PC-3 (cell line): ENCODE measurements around the gene ANAPC16. TPM values are rescaled to one million over a fixed set of nuclear protein-coding genes. Genes with fewer than 3 reads are reported as not detected.

ENCODE experiments used
- ATAC-seq: fragments of 200-7000 bp; cut with Tn5 transposase; 2 replicates; pipeline ENCODE4 v1.9.1; 2020; ENCODE audit warnings: mild to moderate bottlenecking, moderate library complexity
- BruUV-seq: library from RNA; stranded (reverse); fragments of 400-500 nt; replicated peaks from 2 replicates; lab custom pipeline; 2021; lab: Mats Ljungman, UMichigan
- CTCF ChIA-PET: fragments of 300-600 bp; sonication (Branson Sonifier 250); formaldehyde crosslinking; loops from one replicate; lab custom pipeline; 2022; ENCODE audit warnings: antibody characterized with exemption; lab: Charles Lee
- POLR2A ChIA-PET: fragments of 300-600 bp; sonication (Branson Sonifier 250); formaldehyde crosslinking; loops from one replicate; lab custom pipeline; 2022; ENCODE audit warnings: antibody characterized with exemption; ENCODE audit not compliant: unreplicated experiment; lab: Charles Lee
- DNase-seq: peaks from one replicate; pipeline ENCODE4 v3.0.0-alpha.2; 2015
- H2AFZ ChIP-seq: fragments of 300-600 bp; sonication (generic); 2 replicates; pipeline ENCODE4 v1.6.0; 2016; ENCODE audit warnings: antibody characterized with exemption, low read length
- H3F3A ChIP-seq: fragments of 300-600 bp; sonication (generic); one replicate; pipeline ENCODE4 v1.6.0; 2017; ENCODE audit warnings: antibody characterized with exemption, low read length, control low read depth, mild to moderate bottlenecking; ENCODE audit not compliant: unreplicated experiment
- H3K27ac ChIP-seq: fragments of 300-600 bp; sonication (generic); 2 replicates; pipeline ENCODE4 v1.5.1; 2016; ENCODE audit warnings: mild to moderate bottlenecking, low read length
- H3K27me3 ChIP-seq: fragments of 300-600 bp; sonication (generic); 2 replicates; pipeline ENCODE4 v1.6.1; 2016; ENCODE audit warnings: low read length, mixed read lengths
- H3K36me3 ChIP-seq: fragments of 300-600 bp; sonication (generic); 2 replicates; pipeline ENCODE4 v1.6.1; 2016; ENCODE audit warnings: low read depth, mixed run types, low read length, mixed read lengths
- H3K4me1 ChIP-seq: fragments of 300-600 bp; sonication (generic); 2 replicates; pipeline ENCODE4 v1.5.1; 2016; ENCODE audit warnings: low read length; ENCODE audit not compliant: insufficient read depth
- H3K4me2 ChIP-seq: fragments of 300-600 bp; sonication (generic); 2 replicates; pipeline ENCODE4 v1.6.0; 2016; ENCODE audit warnings: low read length
- H3K4me3 ChIP-seq: fragments of 300-600 bp; sonication (generic); 2 replicates; pipeline ENCODE4 v1.5.1; 2016; ENCODE audit warnings: mild to moderate bottlenecking, low read length, mixed read lengths
- H3K79me2 ChIP-seq: fragments of 300-600 bp; sonication (generic); 2 replicates; pipeline ENCODE4 v1.6.1; 2017; ENCODE audit warnings: low read length, mixed read lengths
- H3K9ac ChIP-seq: fragments of 300-600 bp; sonication (generic); 2 replicates; pipeline ENCODE4 v1.6.0; 2016; ENCODE audit warnings: mild to moderate bottlenecking, low read length
- H3K9me2 ChIP-seq: fragments of 300-600 bp; sonication (generic); replicated peaks from 2 replicates; pipeline ENCODE4 v1.6.1; 2016; ENCODE audit warnings: mixed run types, low read length, mixed read lengths
- H3K9me3 ChIP-seq: fragments of 300-600 bp; sonication (generic); 2 replicates; pipeline ENCODE4 v1.6.1; 2016; ENCODE audit warnings: low read length, mixed read lengths
- H4K20me1 ChIP-seq: fragments of 300-600 bp; sonication (generic); 2 replicates; pipeline ENCODE4 v1.6.1; 2016; ENCODE audit warnings: low read length, mixed read lengths
- CTCF ChIP-seq: fragments of 300-600 bp; sonication (generic); conservative IDR thresholded peaks from 2 replicates; pipeline ENCODE4 v1.5.1; 2017; ENCODE audit warnings: antibody characterized with exemption, low read depth, mild to moderate bottlenecking, low read length
- EZH2 ChIP-seq: fragments of 300-600 bp; sonication (generic); IDR thresholded peaks from one replicate; pipeline ENCODE4 v1.6.1; 2017; ENCODE audit warnings: antibody characterized with exemption, mild to moderate bottlenecking, low read length; ENCODE audit not compliant: unreplicated experiment
- EZH2phosphoT487 ChIP-seq: fragments of 300-600 bp; sonication (generic); IDR thresholded peaks from 2 replicates; pipeline ENCODE4 v1.6.1; 2018; ENCODE audit warnings: mild to moderate bottlenecking, antibody characterized with exemption, low read length, borderline replicate concordance
- intact Hi-C: fragments of 100-400 bp; cut with micrococcal nuclease; formaldehyde crosslinking; loops from 2 replicates; pipeline ENCODE4 v1.9.0; 2023
- total RNA-seq: library from RNA; depleted of rRNA; stranded (reverse); fragments of >200 nt; gene quantifications from 2 replicates; pipeline ENCODE4 v1.2.3, GENCODE V29; 2014

ANAPC16 gene
- total RNA-seq, 1 experiment from 2014 or later, result 23.9 TPM

GRCh38 chr10:72239409-72239808 lies 23.6 kb downstream of the ANAPC16 start:
- no peak for TF ChIP-seq EZH2
- no peak for TF ChIP-seq EZH2phosphoT487
- TF ChIP-seq CTCF, result no peak
- ChIA-PET CTCF (no interaction called here), POLR2A (no interaction called here)

GRCh38 chr10:72240371-72240770 lies 24.6 kb downstream of the ANAPC16 start:
- DNase-seq, result no peak
- intact Hi-C loops, result no loop called here
- no peak overlapping the region for H3K27ac ChIP-seq
- H3K4me2 ChIP-seq, result no peak overlapping the region
- TF ChIP-seq EZH2phosphoT487 (no peak), EZH2 (no peak)
- H3K79me2 ChIP-seq, result no peaks in the 10 kb centered on the region
- H3F3A ChIP-seq, result no peaks in the 10 kb centered on the region
- H3K4me1 ChIP-seq, result peaks cover 15% of the 10 kb centered on the region
- BruUV-seq, result no TSS peak
- CTCF ChIA-PET, result no interaction called here
- H3K36me3 ChIP-seq, result 0 out of 2 replicates have a peak, but pooled peaks cover 5% of the 10 kb centered on the region
- H3K9me2 ChIP-seq, result no peaks in the 10 kb centered on the region
- H4K20me1 ChIP-seq, result no peaks in the 10 kb centered on the region
- H3K27me3 ChIP-seq, result no peaks in the 10 kb centered on the region
- no peak overlapping the region for H2AFZ ChIP-seq
- POLR2A ChIA-PET, result no interaction called here
- no peak overlapping the region for H3K9ac ChIP-seq
- ATAC-seq, result no peak
- no peaks in the 10 kb centered on the region for H3K9me3 ChIP-seq
- H3K4me3 ChIP-seq, result no peak overlapping the region

More at GRCh38 chr10:72239409-72239808, 23.6 kb downstream of the ANAPC16 start:
- Histone ChIP-seq H3K36me3 (peaks cover 8% of the 10 kb centered on the region; the same call in 1 of the 2 replicates), H3K9me2 (no peaks in the 10 kb centered on the region), H3K4me3 (no peak overlapping the region), H3K27ac (no peak overlapping the region), H2AFZ (no peak overlapping the region), H3K27me3 (no peaks in the 10 kb centered on the region), H3K4me1 (peaks cover 10% of the 10 kb centered on the region), H3K4me2 (no peak overlapping the region), H3K9me3 (no peaks in the 10 kb centered on the region), H4K20me1 (no peaks in the 10 kb centered on the region), H3K79me2 (no peaks in the 10 kb centered on the region), H3F3A (no peaks in the 10 kb centered on the region), H3K9ac (no peak overlapping the region)
- BruUV-seq, result no TSS peak
- intact Hi-C loops, result no loop called here
- DNase-seq, result no peak
- no peak for ATAC-seq

- H3F3A ChIP-seq, result no peaks in the 10 kb centered on the region
- no peak overlapping the region for H2AFZ ChIP-seq
- no peak for ATAC-seq
- H3K9me2 ChIP-seq, result no peaks in the 10 kb centered on the region
- H3K4me1 ChIP-seq, result peaks cover 15% of the 10 kb centered on the region
- no peaks in the 10 kb centered on the region for H3K79me2 ChIP-seq
- TF ChIP-seq EZH2phosphoT487, result no peak
- no peak for TF ChIP-seq EZH2
- no peak for TF ChIP-seq CTCF
- H3K36me3 ChIP-seq, result no peaks in the 10 kb centered on the region
- H3K4me3 ChIP-seq, result no peak overlapping the region
- H3K27ac ChIP-seq, result no peak overlapping the region
- POLR2A ChIA-PET, result no interaction called here
- H3K27me3 ChIP-seq, result no peaks in the 10 kb centered on the region
- no peak overlapping the region for H3K4me2 ChIP-seq
- no peaks in the 10 kb centered on the region for H4K20me1 ChIP-seq
- no peak overlapping the region for H3K9ac ChIP-seq
- intact Hi-C loops, result no loop called here
- no peaks in the 10 kb centered on the region for H3K9me3 ChIP-seq
- no peak for DNase-seq
- CTCF ChIA-PET, result interaction anchor here (0.5 kb wide), 1 partner anchor 98 kb away, joined by 6 read pairs; no protein-coding TSS in a partner anchor
- BruUV-seq, result no TSS peak
Measured at GRCh38 chr10:72241691-72242252, 26.0 kb downstream of the ANAPC16 start.
